HCT116 (cell line): Measurements from ENCODE around the gene TES. TPM values are rescaled to one million over a fixed set of nuclear protein-coding genes. Genes with fewer than 3 reads are reported as not detected.

Source experiments
- ATAC-seq: fragments of 200-7000 bp; cut with Tn5 transposase; 2 replicates; pipeline ENCODE4 v1.9.1; 2020; ENCODE audit warnings: mild to moderate bottlenecking, moderate library complexity
- BruUV-seq: library from RNA; stranded (reverse); fragments of 400-500 nt; replicated peaks from 2 replicates; lab custom pipeline; 2021; lab: Mats Ljungman, UMichigan
- CTCF ChIA-PET: fragments of 300-600 bp; sonication (Branson Sonifier 250); formaldehyde crosslinking; loops from one replicate; lab custom pipeline; 2021; ENCODE audit warnings: antibody characterized with exemption; lab: Charles Lee
- POLR2A ChIA-PET: fragments of 300-600, 350-600 bp; sonication (Branson Sonifier 250); formaldehyde crosslinking; loops from one replicate; lab custom pipeline; 2021; ENCODE audit warnings: antibody characterized with exemption; lab: Charles Lee
- RAD21 ChIA-PET, 2 experiments: fragments of 300-600 bp; sonication (Branson Sonifier 250); formaldehyde crosslinking; loops; one replicate each; lab custom pipeline; 2023; ENCODE audit warnings: low total read pairs in 2 of 2; ENCODE audit not compliant: uncharacterized antibody in 2 of 2, unreplicated experiment in 2 of 2, low non-redundant PET in 1 of 2; lab: Charles Lee
- DNase-seq: peaks from one replicate; pipeline ENCODE4 v3.0.0-alpha.2; 2010; ENCODE audit warnings: low read depth, low spot score
- H2AFZ ChIP-seq: fragments of 200-600 bp; shearing (Covaris generic), sonication (generic); 2 replicates; pipeline ENCODE4 v1.6.1; 2017; ENCODE audit warnings: low read depth, mixed run types, mixed read lengths, antibody characterized with exemption, low read length; ENCODE audit not compliant: poor library complexity, severe bottlenecking
- H3K27ac ChIP-seq: 2 replicates; pipeline ENCODE4 v1.5.1; 2012; ENCODE audit warnings: low read depth, low read length
- H3K27me3 ChIP-seq: fragments of 200-600 bp; sonication (generic); 2 replicates; pipeline ENCODE4 v1.6.1; 2016; ENCODE audit warnings: mixed run types, low read length, mixed read lengths; ENCODE audit not compliant: insufficient read depth
- H3K36me3 ChIP-seq, 2 experiments: fragments of 200-500 bp in 1 of 2; fragments of 200-600 bp in 1 of 2; sonication (Bioruptor generic) in 1 of 2; sonication (generic) in 1 of 2; 2 replicates each; pipeline versions ENCODE4 v1.5.1 to v1.6.1; 2014 to 2016; ENCODE audit warnings: low read length in 2 of 2, inconsistent platforms in 1 of 2, mixed read lengths in 1 of 2, mixed run types in 1 of 2; ENCODE audit not compliant: insufficient read depth in 2 of 2, control insufficient read depth in 1 of 2
- H3K4me1 ChIP-seq, 2 experiments: fragments of 200-600 bp in 1 of 2; sonication (generic) in 1 of 2; 2 replicates each; pipeline versions ENCODE4 v1.5.1 to v1.6.1; 2012 to 2017; ENCODE audit warnings: low read length in 2 of 2, inconsistent platforms in 1 of 2, mild to moderate bottlenecking in 1 of 2, mixed read lengths in 1 of 2, mixed run types in 1 of 2, moderate library complexity in 1 of 2; ENCODE audit not compliant: insufficient read depth in 2 of 2, control insufficient read depth in 1 of 2
- H3K4me2 ChIP-seq: fragments of 200-600 bp; sonication (generic); 2 replicates; pipeline ENCODE4 v1.6.1; 2017; ENCODE audit warnings: mixed run types, low read length, mixed read lengths
- H3K4me3 ChIP-seq, 2 experiments: fragments of 200-600 bp in 1 of 2; sonication (generic) in 1 of 2; replicated peaks in 1 of 2; 2 replicates each; pipeline ENCODE4 v1.5.1; 2011 to 2016; ENCODE audit warnings: low read length in 2 of 2, control low read depth in 1 of 2, low read depth in 1 of 2, mild to moderate bottlenecking in 1 of 2, mixed read lengths in 1 of 2, mixed run types in 1 of 2
- H3K79me2 ChIP-seq: fragments of 200-600 bp; sonication (generic); 2 replicates; pipeline ENCODE4 v1.6.1; 2017; ENCODE audit warnings: mild to moderate bottlenecking, mixed run types, low read length, moderate library complexity, mixed read lengths; ENCODE audit not compliant: insufficient read depth
- H3K9ac ChIP-seq: fragments of 200-600 bp; sonication (generic); 2 replicates; pipeline ENCODE4 v1.6.1; 2016; ENCODE audit warnings: low read length, mixed read lengths
- H3K9me2 ChIP-seq: fragments of 200-600 bp; sonication (generic), shearing (Covaris generic); 2 replicates; pipeline ENCODE4 v1.6.1; 2017; ENCODE audit warnings: mixed run types, mild to moderate bottlenecking, moderate library complexity; ENCODE audit not compliant: insufficient read depth
- H3K9me3 ChIP-seq, 2 experiments: fragments of 200-500 bp in 1 of 2; fragments of 200-600 bp in 1 of 2; sonication (Bioruptor generic) in 1 of 2; sonication (generic) in 1 of 2; 2 replicates each; pipeline ENCODE4 v1.6.1; 2014 to 2017; ENCODE audit warnings: low read length in 2 of 2, mixed read lengths in 2 of 2, inconsistent platforms in 1 of 2, low read depth in 1 of 2, mild to moderate bottlenecking in 1 of 2, mixed run types in 1 of 2, moderate library complexity in 1 of 2; ENCODE audit not compliant: control insufficient read depth in 1 of 2, insufficient read depth in 1 of 2
- H4K20me1 ChIP-seq: fragments of 200-600 bp; sonication (generic), shearing (Covaris generic); 2 replicates; pipeline ENCODE4 v1.6.1; 2017; ENCODE audit warnings: mixed run types, mild to moderate bottlenecking, moderate library complexity; ENCODE audit not compliant: insufficient read depth
- EGR1 ChIP-seq: IDR thresholded peaks from 2 replicates; pipeline ENCODE4 v1.6.1; 2012; ENCODE audit warnings: low read depth
- FOSL1 ChIP-seq: IDR thresholded peaks from 2 replicates; pipeline ENCODE4 v1.6.1; 2012; ENCODE audit warnings: low read depth
- JUND ChIP-seq: IDR thresholded peaks from 2 replicates; pipeline ENCODE4 v1.6.1; 2012
- REST ChIP-seq: IDR thresholded peaks from 2 replicates; pipeline ENCODE4 v1.6.1; 2012; ENCODE audit warnings: low read depth
- SRF ChIP-seq: IDR thresholded peaks from 2 replicates; pipeline ENCODE4 v1.6.1; 2012; ENCODE audit warnings: low read depth
- TCF7L2 ChIP-seq: IDR thresholded peaks from 2 replicates; pipeline ENCODE4 v1.7.0; 2011; ENCODE audit warnings: borderline replicate concordance, inconsistent platforms; ENCODE audit not compliant: insufficient read depth, insufficient read length; ENCODE audit errors: extremely low read depth
- ZFX ChIP-seq: fragments of 450-650 bp; IDR thresholded peaks from 2 replicates; pipeline ENCODE4 v1.6.1; 2017
- ZNF274 ChIP-seq: fragments of 200-500 bp; sonication (Bioruptor generic); IDR thresholded peaks from 2 replicates; pipeline ENCODE4 v1.6.1; 2014; ENCODE audit warnings: mild to moderate bottlenecking, low read depth, low read length, inconsistent platforms
- intact Hi-C: fragments of 100-400 bp; cut with micrococcal nuclease; formaldehyde crosslinking; loops from 2 replicates; pipeline ENCODE4 v1.10.0; 2022
- total RNA-seq: library from RNA; stranded (reverse); gene quantifications from one replicate; pipeline ENCODE4 v1.2.1, GENCODE V29; 2021; ENCODE audit not compliant: unreplicated experiment

The TES gene
- total RNA-seq, 1 experiment from 2014 or later = 129 TPM

DNA sequence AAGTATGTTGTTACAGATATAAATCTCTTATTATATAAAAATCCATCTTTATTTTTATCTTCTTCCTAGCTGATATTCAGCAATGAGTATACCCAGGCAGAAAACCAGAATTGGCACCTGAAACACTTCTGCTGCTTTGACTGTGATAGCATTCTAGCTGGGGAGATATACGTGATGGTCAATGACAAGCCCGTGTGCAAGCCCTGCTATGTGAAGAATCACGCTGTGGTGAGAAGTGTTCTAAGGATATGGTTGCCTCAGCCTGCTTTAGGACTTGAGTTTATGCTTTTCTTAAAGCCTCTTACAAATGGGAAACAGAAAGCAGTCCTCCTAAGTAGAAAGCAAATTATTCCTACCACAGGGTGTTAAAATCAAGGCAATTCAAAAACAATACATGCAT, 41.9 kb downstream of the TES start (continued):
- no peak for TF ChIP-seq REST

- ChIA-PET POLR2A (interaction anchor here (1.1 to 1.2 kb wide), 2 partner anchors 243 to 335 kb away, joined by 3 read pairs; partner anchors contain the start of gene CAV2), CTCF (interaction anchor here (1.0 to 5.0 kb wide), 3 partner anchors 269 to 334 kb away, joined by 3 to 52 read pairs (median 33); no protein-coding TSS in a partner anchor), RAD21 (no interaction called here)
- no peak for DNase-seq
- BruUV-seq = no TSS peak
- H3K4me1 ChIP-seq = peaks cover 38 to 49% of the 10 kb centered on the region in 2 experiments
- no peaks in the 10 kb centered on the region for H3K9me2 ChIP-seq
- H3K9me3 ChIP-seq = no peaks in the 10 kb centered on the region
- no peaks in the 10 kb centered on the region for H4K20me1 ChIP-seq
- no peak overlapping the region for H3K4me3 ChIP-seq
- no peak for ATAC-seq
- no peak overlapping the region for H2AFZ ChIP-seq
- intact Hi-C loops = loop anchor here (5.0 kb wide), 2 partner anchors 185 to 550 kb away; no protein-coding TSS in a partner anchor
- peaks cover 3 to 18% of the 10 kb centered on the region in 2 experiments; a peak in 3 of 4 replicates for H3K36me3 ChIP-seq
- H3K9ac ChIP-seq = no peak overlapping the region
- H3K4me2 ChIP-seq = no peak overlapping the region
- H3K27me3 ChIP-seq = no peaks in the 10 kb centered on the region
- H3K27ac ChIP-seq = peak overlapping the region; percentile 74; the same call in 1 of the 2 replicates
- peaks cover 3% of the 10 kb centered on the region; the same call in 1 of the 2 replicates for H3K79me2 ChIP-seq
- no peak for TF ChIP-seq ZNF274
- TF ChIP-seq FOSL1 = no peak
- TF ChIP-seq JUND = no peak
- no peak for TF ChIP-seq ZFX
- TF ChIP-seq SRF = no peak
- no peak for TF ChIP-seq EGR1
- no peak for TF ChIP-seq TCF7L2
Observed at GRCh38 chr7:116257156-116257555, 46.8 kb downstream of the TES start.
